DOHH2 (cell line): Measurements from ENCODE around the gene THAP3.

Experiments used
- CTCF ChIP-seq: fragments of 200-600 bp; sonication (generic); IDR thresholded peaks from one replicate; pipeline ENCODE4 v1.5.1; 2014; ENCODE audit warnings: antibody characterized with exemption, mild to moderate bottlenecking, low read depth, low read length; ENCODE audit not compliant: poor library complexity, severe bottlenecking
- EZH2phosphoT487 ChIP-seq: fragments of 200-600 bp; sonication (generic); IDR thresholded peaks from 2 replicates; pipeline ENCODE4 v1.6.1; 2017; ENCODE audit warnings: borderline replicate concordance, mild to moderate bottlenecking, antibody characterized with exemption, low read length, moderate library complexity, mixed read lengths

GRCh38 chr1:6588128-6588892 is 36.4 kb upstream of the THAP3 start:
- TF ChIP-seq EZH2phosphoT487, result no peak
- no peak for TF ChIP-seq CTCF
